ENCODE data around the gene IHH.
A peak's percentile ranks its signal among the peaks of the same experiment; 100 is the strongest.

Gene IHH
- 0 to 0.85 (median 0.18) reads per million in 4 experiments for total RNA-seq

GRCh38 chr2:219060821-219061791 lies at the start of gene IHH:
TSS of gene IHH (minus strand) at chr2:219060921. CDS start at chr2:219060467, 454 bp downstream.
- no peak for DNase-seq

- DNase-seq = peak; percentile 40
These were observed 48.8 kb upstream of the IHH start for GRCh38 chr2:219109471-219109870.

GRCh38 chr2:219107758-219108157 lies 47.0 kb upstream of the IHH start:
- no peak for DNase-seq

- DNase-seq = no peak
These were observed 45.5 kb upstream of the IHH start for GRCh38 chr2:219106251-219106650.

- no peak for DNase-seq
These were observed 43.6 kb upstream of the IHH start for GRCh38 chr2:219104107-219105035.

- no peak for DNase-seq
These were observed 38.6 kb upstream of the IHH start for GRCh38 chr2:219099329-219099728.

- DNase-seq = no peak
These were observed 34.8 kb upstream of the IHH start for GRCh38 chr2:219095406-219095935.

- no peak for DNase-seq
These were observed 33.5 kb upstream of the IHH start for GRCh38 chr2:219094171-219094570.

- DNase-seq = no peak
These were observed 29.9 kb upstream of the IHH start for GRCh38 chr2:219090436-219091299.

GRCh38 chr2:219089330-219089729 lies 28.6 kb upstream of the IHH start:
- no peak for DNase-seq

- DNase-seq = no peak
These were observed 27.1 kb upstream of the IHH start for GRCh38 chr2:219087848-219088247.

GRCh38 chr2:219087361-219087760 lies 26.6 kb upstream of the IHH start:
- no peak for DNase-seq

- no peak for DNase-seq
These were observed 25.5 kb upstream of the IHH start for GRCh38 chr2:219086196-219086595.

GRCh38 chr2:219084791-219085190 lies 24.1 kb upstream of the IHH start:
- no peak for DNase-seq

GRCh38 chr2:219082332-219082958 lies 21.7 kb upstream of the IHH start:
- DNase-seq = no peak

GRCh38 chr2:219081701-219082331 lies 21.1 kb upstream of the IHH start:
- DNase-seq = no peak

- no peak for DNase-seq
These were observed 20.4 kb upstream of the IHH start for GRCh38 chr2:219081096-219081495.

- DNase-seq = no peak
These were observed 18.7 kb upstream of the IHH start for GRCh38 chr2:219079417-219079816.

GRCh38 chr2:219078951-219079350 lies 18.2 kb upstream of the IHH start:
- no peak for DNase-seq

GRCh38 chr2:219078126-219078525 lies 17.4 kb upstream of the IHH start:
- no peak for DNase-seq

- DNase-seq = no peak
These were observed 15.5 kb upstream of the IHH start for GRCh38 chr2:219076253-219076652.

All from effector CD8-positive, alpha-beta T cell (primary cell).